B cell (primary cell): ENCODE results near the gene PDZD8. TPM values are rescaled to one million over a fixed set of nuclear protein-coding genes. Genes with fewer than 3 reads are reported as not detected.

Experiments
- ATAC-seq: fragments of 200-7000 bp; cut with Tn5 transposase; one replicate; pipeline ENCODE4 v1.10.0; 2021; ENCODE audit warnings: low read depth, mild to moderate bottlenecking, moderate number of reproducible peaks, moderate library complexity
- CTCF ChIA-PET: fragments of 350-600 bp; sonication (Branson Sonifier 250); formaldehyde crosslinking; loops from one replicate; lab custom pipeline; 2021; ENCODE audit warnings: antibody characterized with exemption, inconsistent platforms; lab: Charles Lee
- POLR2A ChIA-PET: fragments of 350-600 bp; sonication (Branson Sonifier 250); formaldehyde crosslinking; loops from one replicate; lab custom pipeline; 2021; ENCODE audit warnings: antibody characterized with exemption; lab: Charles Lee
- DNase-seq: peaks from one replicate; pipeline ENCODE4 v3.0.0; 2013
- H2AFZ ChIP-seq: 2 replicates; pipeline ENCODE4 v1.6.1; 2012; ENCODE audit warnings: mild to moderate bottlenecking, low read depth, low read length; ENCODE audit not compliant: insufficient read depth, poor library complexity, severe bottlenecking
- H3K27ac ChIP-seq, 2 donors: 1 replicate in 1 of 2; 2 replicates in 1 of 2; pipeline ENCODE4 v1.5.1; 2012 to 2013; ENCODE audit warnings: low read length in 2 of 2, mild to moderate bottlenecking in 2 of 2, moderate library complexity in 1 of 2
- H3K27me3 ChIP-seq, 4 experiments: fragments of 200-600 bp in 1 of 4; sonication (generic) in 1 of 4; replicated peaks in 1 of 4; 1 replicate in 2 of 4; 2 replicates in 2 of 4; pipeline versions ENCODE4 v1.6.1 to v1.7.0; 2013 to 2016; ENCODE audit warnings: low read length in 3 of 4, mild to moderate bottlenecking in 2 of 4, mixed read lengths in 1 of 4, moderate library complexity in 1 of 4; ENCODE audit not compliant: insufficient read depth in 4 of 4, control insufficient read depth in 3 of 4; ENCODE audit errors: control extremely low read depth in 1 of 4
- H3K36me3 ChIP-seq, 2 experiments: replicated peaks in 1 of 2; 1 replicate in 1 of 2; 2 replicates in 1 of 2; pipeline versions ENCODE4 v1.6.1 to v1.7.1; 2013; ENCODE audit warnings: low read length in 1 of 2; ENCODE audit not compliant: insufficient read depth in 2 of 2, control insufficient read depth in 1 of 2; ENCODE audit errors: control extremely low read depth in 1 of 2, extremely low read depth in 1 of 2
- H3K4me1 ChIP-seq, 2 donors: fragments of 200-600 bp in 1 of 2; sonication (generic) in 1 of 2; 1 replicate in 1 of 2; 2 replicates in 1 of 2; pipeline versions ENCODE4 v1.5.1 to v1.6.1; 2013 to 2017; ENCODE audit warnings: low read length in 2 of 2; ENCODE audit not compliant: control insufficient read depth in 2 of 2, insufficient read depth in 2 of 2
- H3K4me2 ChIP-seq: replicated peaks from 2 replicates; pipeline ENCODE3; 2012; ENCODE audit warnings: mild to moderate bottlenecking, low read depth, low read length; ENCODE audit not compliant: poor library complexity, severe bottlenecking
- H3K4me3 ChIP-seq, 5 experiments: fragments of 200-600 bp in 1 of 5; sonication (generic) in 1 of 5; 1 replicate in 3 of 5; 2 replicates in 2 of 5; pipeline versions ENCODE4 v1.5.1 to v1.7.0; 2011 to 2016; ENCODE audit warnings: low read length in 4 of 5, mild to moderate bottlenecking in 4 of 5, low read depth in 2 of 5, control low read depth in 1 of 5, moderate library complexity in 1 of 5; ENCODE audit not compliant: insufficient read depth in 1 of 5; ENCODE audit errors: control extremely low read depth in 1 of 5, extremely low read depth in 1 of 5
- H3K79me2 ChIP-seq: fragments of 200-600 bp; sonication (generic); one replicate; pipeline ENCODE4 v1.6.0; 2016; ENCODE audit warnings: low read length; ENCODE audit not compliant: control insufficient read depth, insufficient read depth
- H3K9ac ChIP-seq: fragments of 200-600 bp; sonication (generic); 2 replicates; pipeline ENCODE4 v1.6.1; 2017; ENCODE audit warnings: mild to moderate bottlenecking, low read length, moderate library complexity
- H3K9me3 ChIP-seq, 3 donors: one replicate each; pipeline versions ENCODE4 v1.6.1 to v1.7.1; 2013; ENCODE audit warnings: low read length in 2 of 3; ENCODE audit not compliant: control insufficient read depth in 2 of 3, insufficient read depth in 1 of 3; ENCODE audit errors: control extremely low read depth in 1 of 3
- H4K20me1 ChIP-seq: 2 replicates; pipeline ENCODE4 v1.6.0; 2012; ENCODE audit warnings: mild to moderate bottlenecking, low read length; ENCODE audit not compliant: insufficient read depth, control insufficient read depth, poor library complexity, severe bottlenecking
- H3K27ac Mint-ChIP-seq: one replicate; pipeline ENCODE4 v1.8.0; 2021; ENCODE audit warnings: mixed read lengths
- H3K27me3 Mint-ChIP-seq: one replicate; pipeline ENCODE4 v1.8.0; 2021; ENCODE audit warnings: mixed read lengths
- H3K4me1 Mint-ChIP-seq: one replicate; pipeline ENCODE4 v1.8.0; 2021; ENCODE audit warnings: mixed read lengths
- H3K4me3 Mint-ChIP-seq: one replicate; pipeline ENCODE4 v1.8.0; 2021; ENCODE audit warnings: mixed read lengths
- H3K9me3 Mint-ChIP-seq: one replicate; pipeline ENCODE4 v1.8.0; 2022; ENCODE audit warnings: mixed read lengths; ENCODE audit not compliant: insufficient read depth
- CTCF ChIP-seq: fragments of 200-600 bp; IDR thresholded peaks from one replicate; pipeline ENCODE4 v1.8.0; 2022; ENCODE audit warnings: antibody characterized with exemption, mild to moderate bottlenecking
- EZH2 ChIP-seq: IDR thresholded peaks from 2 replicates; pipeline ENCODE4 v1.6.1; 2012; ENCODE audit warnings: borderline replicate concordance, low read depth, mild to moderate bottlenecking, moderate library complexity, low read length; ENCODE audit not compliant: insufficient read depth, poor library complexity, severe bottlenecking
- whole genome bisulfite sequencing: methylation state at CpG from one replicate; pipeline ENCODE4 v1.1.5; 2013; ENCODE audit warnings: missing lambda C conversion rate; ENCODE audit not compliant: insufficient coverage; 5-methylcytosine and 5-hydroxymethylcytosine counted together
- intact Hi-C: fragments of 100-400 bp; cut with micrococcal nuclease; formaldehyde crosslinking; loops from one replicate; pipeline ENCODE4 v1.10.0; 2022
- polyA plus RNA-seq: library from polyadenylated mRNA; depleted of rRNA; stranded (reverse); fragments of >200 nt; gene quantifications from 2 replicates; pipeline ENCODE4 v1.2.3, GENCODE V29; 2012
- total RNA-seq, 2 donors: library from RNA; stranded (reverse); fragments of 120-200 nt in 1 of 2; gene quantifications; 1 replicate in 1 of 2; 2 replicates in 1 of 2; pipeline versions ENCODE4 v1.2.3 to v1.2.4, GENCODE V29; 2013 to 2022

PDZD8 gene
- total and polyA plus RNA-seq, 2 donors (not counting 1 experiment from before 2014, with no cell fraction given): 4.9 to 13.2 TPM

GRCh38 chr10:117360994-117361667 lies 14.1 kb downstream of the PDZD8 start:
- Histone ChIP-seq H3K9me3 (no peaks in the 10 kb centered on the region), H3K79me2 (peaks cover 71% of the 10 kb centered on the region), H3K27me3 (no peaks in the 10 kb centered on the region), H3K9ac (no peak overlapping the region), H2AFZ (no peak overlapping the region), H3K4me1 (peaks cover 0 to 12% of the 10 kb centered on the region in 2 donors), H3K27ac (no peak overlapping the region), H3K36me3 (no peaks in the 10 kb centered on the region), H3K4me3 (no peak overlapping the region), H3K4me2 (no peak overlapping the region), H4K20me1 (peaks cover 5% of the 10 kb centered on the region)
- no peak overlapping the region for H3K27ac Mint-ChIP-seq
- no peaks in the 10 kb centered on the region for H3K9me3 Mint-ChIP-seq
- ChIA-PET CTCF (no interaction called here), POLR2A (no interaction called here)
- intact Hi-C loops: no loop called here
- WGBS: no CpG with 5 or more reads among the region's 3 CpGs
- H3K4me1 Mint-ChIP-seq: peaks cover 27% of the 10 kb centered on the region
- TF ChIP-seq EZH2 (no peak), CTCF (no peak)
- DNase-seq (no peak), ATAC-seq (no peak)
- H3K27me3 Mint-ChIP-seq: no peaks in the 10 kb centered on the region
- no peak overlapping the region for H3K4me3 Mint-ChIP-seq

- TF ChIP-seq CTCF (no peak), EZH2 (no peak)
- CTCF ChIA-PET: no interaction called here
- DNase-seq (no peak), ATAC-seq (no peak)
- WGBS: 100% methylated on average over 1 of the region's 1 CpG
- Mint-ChIP-seq H3K27me3 (no peaks in the 10 kb centered on the region), H3K4me1 (peaks cover 29% of the 10 kb centered on the region), H3K9me3 (no peaks in the 10 kb centered on the region), H3K27ac (no peak overlapping the region), H3K4me3 (no peak overlapping the region)
- no peak overlapping the region for H3K4me3 ChIP-seq
- no peaks in the 10 kb centered on the region for H3K36me3 ChIP-seq
- H3K9ac ChIP-seq: no peak overlapping the region
- H3K4me1 ChIP-seq: peaks cover 0 to 12% of the 10 kb centered on the region in 2 donors
- no peak overlapping the region for H3K27ac ChIP-seq
- H3K79me2 ChIP-seq: peaks cover 65% of the 10 kb centered on the region
- POLR2A ChIA-PET: no interaction called here
- no peaks in the 10 kb centered on the region for H3K9me3 ChIP-seq
- no peaks in the 10 kb centered on the region for H3K27me3 ChIP-seq
- peaks cover 3% of the 10 kb centered on the region for H4K20me1 ChIP-seq
- H3K4me2 ChIP-seq: no peak overlapping the region
- intact Hi-C loops: no loop called here
- no peak overlapping the region for H2AFZ ChIP-seq
Measured at GRCh38 chr10:117360016-117360415, 15.2 kb downstream of the PDZD8 start.
